ENCODE results near the gene ZNF142. TPM values are rescaled to one million over a fixed set of nuclear protein-coding genes. Genes with fewer than 3 reads are reported as not detected.

The ZNF142 gene
- total RNA-seq, 2 experiments from 2014 or later: 54.2 to 55.4 TPM

DNA sequence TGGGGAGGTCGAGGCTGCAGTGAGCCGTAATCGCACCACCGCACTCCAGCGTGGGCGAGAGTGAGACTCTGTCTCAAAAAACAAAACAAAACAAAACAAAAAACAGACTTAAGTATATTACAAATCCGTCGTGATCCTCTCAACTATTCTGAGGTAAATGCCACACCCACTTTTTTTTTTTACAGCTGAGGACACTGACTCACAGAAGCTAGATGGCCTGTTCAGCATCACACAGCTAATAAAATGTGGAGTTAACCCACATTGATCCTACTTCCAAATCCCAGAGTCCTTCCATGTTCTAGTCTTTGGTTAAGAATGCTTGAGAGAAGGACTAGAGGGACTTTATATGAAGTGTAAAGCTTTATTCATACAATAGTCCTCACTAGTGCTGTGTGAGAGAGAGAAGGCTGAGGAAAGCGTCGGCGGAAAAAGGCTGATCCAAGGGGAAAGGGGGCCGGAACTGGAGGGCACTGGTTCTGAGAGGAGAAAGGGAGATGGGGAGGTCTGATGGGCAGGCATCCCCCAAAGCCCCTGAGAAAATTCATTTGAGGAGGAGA lies 11.8 kb upstream of the ZNF142 start:
- DNase-seq (no peak), ATAC-seq (peak; percentile 7)
- CTCF ChIA-PET: interaction anchor here (0.8 to 4.2 kb wide), 7 partner anchors 10 to 226 kb away, joined by 3 to 31 read pairs (median 4); partner anchors contain the start of genes BCS1L, TTLL4 and ZNF142
- Mint-ChIP-seq H3K4me1 (peaks cover 24% of the 10 kb centered on the region), H3K36me3 (peaks cover 10% of the 10 kb centered on the region), H3K9me3 (ENCODE audit: low read depth) (no peaks in the 10 kb centered on the region), H3K4me3 (peak overlapping the region; percentile 98), H3K27me3 (no peaks in the 10 kb centered on the region), H3K27ac (peak overlapping the region; percentile 91)

DNA sequence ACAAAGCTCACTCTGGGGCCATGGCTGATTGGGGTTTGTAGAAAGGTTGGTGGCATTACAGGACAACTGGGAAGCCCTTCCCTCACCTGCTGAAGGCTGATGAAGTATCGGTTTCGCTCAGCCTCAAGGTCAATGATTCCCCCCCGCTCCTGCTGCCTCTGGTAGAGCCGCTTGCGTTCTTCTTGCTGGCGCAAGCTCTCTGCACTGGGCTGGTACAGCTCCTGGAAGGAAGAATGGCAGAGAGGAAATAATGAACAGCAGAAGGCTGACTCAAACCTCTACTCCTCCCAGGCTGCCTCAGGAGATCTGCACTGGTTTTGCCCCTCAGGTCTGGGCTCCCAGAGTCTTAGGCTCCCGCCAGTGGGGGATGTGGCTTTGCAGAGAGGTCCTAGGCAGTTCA lies 5.2 kb upstream of the ZNF142 start:
- Mint-ChIP-seq H3K27me3 (no peaks in the 10 kb centered on the region), H3K4me3 (no peak overlapping the region), H3K9me3 (ENCODE audit: low read depth) (no peaks in the 10 kb centered on the region), H3K27ac (no peak overlapping the region), H3K4me1 (peaks cover 20% of the 10 kb centered on the region), H3K36me3 (peaks cover 34% of the 10 kb centered on the region)
- CTCF ChIA-PET: interaction anchor here (1.0 kb wide), 1 partner anchor 183 kb away, joined by 3 read pairs; no protein-coding TSS in a partner anchor
- ATAC-seq (no peak), DNase-seq (no peak)

DNA sequence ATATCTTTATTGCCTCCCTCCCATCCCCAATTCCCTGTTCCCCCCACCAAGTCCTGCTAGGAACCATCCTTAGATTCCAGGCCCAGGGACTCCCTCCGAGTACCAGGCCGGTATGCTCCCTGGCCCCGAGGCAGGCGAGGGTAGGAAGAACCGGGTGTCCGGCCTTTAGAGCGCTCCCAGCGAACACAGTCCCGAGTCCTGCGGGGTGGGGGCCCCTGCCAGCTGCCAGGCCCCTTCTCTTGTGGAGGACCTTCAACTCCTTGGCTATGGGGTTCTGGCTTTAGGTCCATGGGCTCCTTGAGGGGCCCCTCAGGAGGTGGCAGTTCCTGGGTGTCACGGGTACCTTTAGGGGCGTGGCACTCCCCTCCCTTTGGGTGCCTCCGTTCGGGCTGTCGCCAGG lies 4.5 kb upstream of the ZNF142 start:
- peaks cover 20% of the 10 kb centered on the region for H3K4me1 Mint-ChIP-seq
- H3K36me3 Mint-ChIP-seq: peaks cover 34% of the 10 kb centered on the region
- DNase-seq: no peak
- H3K27me3 Mint-ChIP-seq: no peaks in the 10 kb centered on the region
- no peak overlapping the region for H3K4me3 Mint-ChIP-seq
- ATAC-seq: no peak
- CTCF ChIA-PET: interaction anchor here (1.0 kb wide), 1 partner anchor 184 kb away, joined by 3 read pairs; no protein-coding TSS in a partner anchor
- no peak overlapping the region for H3K27ac Mint-ChIP-seq
- H3K9me3 Mint-ChIP-seq (ENCODE audit: low read depth): no peaks in the 10 kb centered on the region

DNA sequence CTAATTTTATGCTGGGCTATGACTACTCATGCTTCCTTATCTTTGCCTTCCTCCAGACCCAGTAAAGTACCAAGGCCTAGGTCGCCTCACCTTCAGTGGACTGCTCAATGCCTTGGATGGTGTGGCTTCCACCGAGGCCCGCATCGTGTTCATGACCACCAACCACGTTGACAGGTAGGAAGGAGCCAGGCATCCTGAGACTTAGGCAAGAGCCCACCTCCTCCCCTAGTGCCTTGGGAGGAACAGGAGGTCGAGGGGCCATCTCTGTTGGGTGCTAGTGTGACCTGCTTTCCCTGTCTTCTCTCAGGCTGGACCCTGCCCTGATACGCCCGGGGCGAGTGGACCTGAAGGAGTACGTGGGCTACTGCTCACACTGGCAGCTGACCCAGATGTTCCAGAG lies 3.4 kb upstream of the ZNF142 start:
- no peak for DNase-seq
- CTCF ChIA-PET: interaction anchor here (6.9 kb wide), 1 partner anchor 14 kb away, joined by 40 read pairs; no protein-coding TSS in a partner anchor
- H3K4me1 Mint-ChIP-seq: peaks cover 30% of the 10 kb centered on the region
- no peak overlapping the region for H3K27ac Mint-ChIP-seq
- no peaks in the 10 kb centered on the region for H3K9me3 Mint-ChIP-seq (ENCODE audit: low read depth)
- H3K4me3 Mint-ChIP-seq: no peak overlapping the region
- H3K36me3 Mint-ChIP-seq: peaks cover 34% of the 10 kb centered on the region
- no peaks in the 10 kb centered on the region for H3K27me3 Mint-ChIP-seq
- no peak for ATAC-seq

DNA sequence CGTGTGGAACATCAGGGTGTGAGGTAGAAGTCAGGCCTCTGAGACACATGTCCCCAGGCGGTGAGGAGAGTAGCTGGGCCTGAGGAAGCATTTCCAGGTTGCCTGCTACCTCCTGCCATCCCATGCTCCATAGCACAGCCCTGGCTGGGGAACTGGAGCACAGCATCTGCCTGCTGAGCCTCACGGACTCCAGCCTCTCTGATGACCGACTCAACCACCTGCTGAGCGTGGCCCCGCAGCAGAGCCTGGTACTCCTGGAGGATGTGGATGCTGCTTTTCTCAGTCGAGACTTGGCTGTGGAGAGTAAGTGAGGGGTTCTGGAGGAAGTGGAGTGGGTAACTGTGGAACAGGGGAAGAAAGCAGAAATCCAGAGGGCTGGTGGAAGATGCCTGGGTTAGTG lies 3.0 kb upstream of the ZNF142 start:
- no peak overlapping the region for H3K27ac Mint-ChIP-seq
- H3K4me3 Mint-ChIP-seq: no peak overlapping the region
- H3K4me1 Mint-ChIP-seq: peaks cover 33% of the 10 kb centered on the region
- DNase-seq (no peak), ATAC-seq (no peak)
- peaks cover 34% of the 10 kb centered on the region for H3K36me3 Mint-ChIP-seq
- CTCF ChIA-PET: interaction anchor here (6.9 kb wide), 1 partner anchor 13 kb away, joined by 40 read pairs; no protein-coding TSS in a partner anchor
- H3K27me3 Mint-ChIP-seq: no peaks in the 10 kb centered on the region
- no peaks in the 10 kb centered on the region for H3K9me3 Mint-ChIP-seq (ENCODE audit: low read depth)

DNA sequence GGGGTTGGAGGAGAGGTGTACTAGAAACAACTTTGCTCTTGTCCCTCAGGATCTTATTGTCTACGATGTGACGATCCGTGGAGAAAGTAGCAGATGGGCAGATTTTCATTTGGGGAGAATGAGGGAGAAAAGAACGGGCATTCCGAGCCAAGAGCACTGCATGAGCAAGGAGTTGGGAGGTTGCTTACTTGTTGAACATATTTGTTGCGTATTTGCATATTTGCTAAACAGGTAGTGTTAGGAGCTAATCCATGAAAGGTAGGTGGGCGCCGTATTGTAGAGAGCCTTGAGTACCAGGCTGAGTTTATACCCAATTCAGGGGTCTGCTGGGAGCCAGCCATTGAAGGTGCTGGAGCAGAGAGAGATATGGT lies 550 bp upstream of the ZNF142 start:
- peak overlapping the region; percentile 90 for H3K4me3 Mint-ChIP-seq
- peaks cover 31% of the 10 kb centered on the region for H3K36me3 Mint-ChIP-seq
- H3K9me3 Mint-ChIP-seq (ENCODE audit: low read depth): no peaks in the 10 kb centered on the region
- H3K4me1 Mint-ChIP-seq: peaks cover 38% of the 10 kb centered on the region
- no peak for DNase-seq
- CTCF ChIA-PET: interaction anchor here (0.6 to 6.9 kb wide), 20 partner anchors 7 to 264 kb away, joined by 3 to 82 read pairs (median 6); partner anchors contain the start of genes RNF25, STK36 and TTLL4
- ATAC-seq: no peak
- H3K27me3 Mint-ChIP-seq: no peaks in the 10 kb centered on the region
- H3K27ac Mint-ChIP-seq: peak overlapping the region; percentile 86

DNA sequence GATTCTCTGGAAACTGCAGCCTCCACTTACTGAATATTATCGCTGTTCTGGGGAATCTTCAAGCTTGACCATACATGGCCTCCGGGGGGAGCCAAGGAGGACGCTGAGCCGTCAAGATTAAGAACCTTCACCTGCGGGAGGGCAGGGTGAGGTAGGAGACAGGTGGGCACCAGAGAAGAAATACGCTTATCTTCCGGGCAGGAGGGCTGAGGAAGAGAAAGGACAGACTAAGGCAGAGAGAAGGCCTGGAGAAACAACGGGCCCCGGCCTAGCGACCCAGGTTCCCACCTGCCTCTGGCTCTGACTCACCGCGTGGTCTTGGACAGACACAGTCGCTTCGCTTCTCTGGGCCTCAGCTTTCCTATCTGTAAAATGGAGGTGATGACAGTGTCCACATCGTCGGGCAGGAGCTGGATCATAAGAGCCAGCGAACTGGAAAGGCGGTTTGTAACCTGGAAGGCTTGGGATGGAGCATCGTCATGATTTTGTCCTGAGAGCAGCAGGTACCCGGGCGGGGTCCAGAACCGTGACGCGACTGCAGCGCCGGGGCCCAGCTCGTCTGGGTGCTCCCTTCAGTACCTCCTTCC lies 659 bp downstream of the ZNF142 start:
- Mint-ChIP-seq H3K9me3 (ENCODE audit: low read depth) (no peaks in the 10 kb centered on the region), H3K4me1 (peaks cover 38% of the 10 kb centered on the region), H3K27ac (peak overlapping the region; percentile 86), H3K36me3 (peaks cover 29% of the 10 kb centered on the region), H3K4me3 (peak overlapping the region; percentile 90), H3K27me3 (no peaks in the 10 kb centered on the region)
- DNase-seq (peak; percentile 58), ATAC-seq (peak; percentile 52)
- CTCF ChIA-PET: interaction anchor here (0.6 to 6.9 kb wide), 23 partner anchors 8 to 263 kb away, joined by 3 to 82 read pairs (median 4); partner anchors contain the start of genes RNF25, STK36 and TTLL4

DNA sequence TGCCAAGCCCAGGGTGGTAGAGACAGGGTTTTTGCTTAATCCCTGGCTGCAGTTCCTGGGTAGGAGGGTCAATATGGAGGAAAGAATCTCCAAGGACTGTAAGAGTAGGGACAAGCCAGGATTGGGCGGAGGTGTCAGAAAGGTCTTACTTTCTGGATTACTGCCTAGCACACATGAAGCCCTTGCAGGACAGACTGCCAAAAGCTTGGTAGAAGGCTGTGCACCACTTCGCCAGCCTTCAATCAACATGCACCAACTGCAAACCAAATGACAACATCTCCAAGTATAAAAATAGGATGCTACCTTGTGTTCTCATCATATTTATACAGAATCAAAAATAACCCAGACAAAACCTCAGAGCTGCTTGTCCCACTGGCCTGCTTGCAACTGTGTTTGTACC lies 3.7 kb downstream of the ZNF142 start:
- no peak for DNase-seq
- no peaks in the 10 kb centered on the region for H3K27me3 Mint-ChIP-seq
- CTCF ChIA-PET: interaction anchor here (1.2 kb wide), 1 partner anchor 192 kb away, joined by 3 read pairs; no protein-coding TSS in a partner anchor
- no peaks in the 10 kb centered on the region for H3K9me3 Mint-ChIP-seq (ENCODE audit: low read depth)
- H3K36me3 Mint-ChIP-seq: peaks cover 23% of the 10 kb centered on the region
- no peak for ATAC-seq
- H3K4me3 Mint-ChIP-seq: no peak overlapping the region
- H3K27ac Mint-ChIP-seq: peak overlapping the region; percentile 18
- peaks cover 30% of the 10 kb centered on the region for H3K4me1 Mint-ChIP-seq

DNA sequence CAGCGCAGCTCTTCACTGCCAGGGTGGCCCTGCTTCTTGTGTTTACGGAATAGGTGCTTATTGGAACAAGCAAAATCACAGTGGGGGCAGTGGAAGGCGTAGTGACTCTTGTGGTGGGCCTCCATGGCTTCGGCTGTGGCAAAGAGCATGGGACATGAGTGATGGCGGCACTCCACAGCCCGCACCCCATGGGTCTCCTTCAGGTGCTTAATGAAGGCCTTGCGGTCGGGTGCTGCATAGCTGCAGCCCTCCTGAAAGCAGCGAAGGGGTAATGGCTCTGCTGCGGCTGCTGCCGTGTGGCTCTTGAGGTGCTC lies 10.7 kb downstream of the ZNF142 start:
- CTCF ChIA-PET: interaction anchor here (0.5 to 4.4 kb wide), 8 partner anchors 9 to 204 kb away, joined by 3 to 40 read pairs (median 4); partner anchors contain the start of genes BCS1L, PLCD4, USP37 and ZNF142
- no peaks in the 10 kb centered on the region for H3K9me3 Mint-ChIP-seq (ENCODE audit: low read depth)
- H3K27me3 Mint-ChIP-seq: no peaks in the 10 kb centered on the region
- H3K4me3 Mint-ChIP-seq: no peak overlapping the region
- no peak for ATAC-seq
- H3K4me1 Mint-ChIP-seq: peaks cover 4% of the 10 kb centered on the region
- no peak for DNase-seq
- H3K36me3 Mint-ChIP-seq: peaks cover 36% of the 10 kb centered on the region
- no peak overlapping the region for H3K27ac Mint-ChIP-seq

DNA sequence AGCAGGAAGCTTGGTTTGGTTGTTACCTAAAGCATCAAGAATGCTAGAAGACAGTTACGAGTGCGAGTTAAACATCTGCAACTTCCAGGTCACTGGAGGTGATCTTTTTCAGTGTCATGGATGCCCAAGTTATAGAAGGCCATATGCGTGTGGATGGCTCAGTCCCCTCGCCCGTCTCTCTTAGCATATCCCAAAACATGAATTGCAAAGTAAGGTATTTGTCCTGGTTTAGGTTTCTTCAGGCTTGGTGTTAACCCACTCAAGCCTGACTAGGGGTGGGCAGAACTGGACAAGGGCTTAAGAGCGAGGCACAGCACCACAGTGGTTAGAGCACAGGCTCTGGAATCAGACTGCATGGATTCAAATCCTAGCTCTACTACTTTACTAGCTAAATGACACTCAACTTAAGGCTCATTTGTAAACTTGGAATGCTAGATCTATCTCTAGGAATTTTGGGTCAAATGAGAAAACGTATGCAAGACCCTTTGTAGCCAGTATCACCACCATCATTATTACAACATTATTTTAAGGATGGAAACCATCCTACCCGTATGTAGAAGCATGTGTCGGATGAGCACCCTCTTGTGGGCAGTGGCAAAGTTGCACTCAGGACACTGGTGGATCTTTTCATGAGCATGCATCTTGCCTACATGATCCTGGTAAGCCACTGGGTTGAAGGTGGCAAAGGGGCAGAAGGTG lies 11.2 kb downstream of the ZNF142 start:
- H3K27ac Mint-ChIP-seq: no peak overlapping the region
- H3K27me3 Mint-ChIP-seq: no peaks in the 10 kb centered on the region
- peaks cover 36% of the 10 kb centered on the region for H3K36me3 Mint-ChIP-seq

DNA sequence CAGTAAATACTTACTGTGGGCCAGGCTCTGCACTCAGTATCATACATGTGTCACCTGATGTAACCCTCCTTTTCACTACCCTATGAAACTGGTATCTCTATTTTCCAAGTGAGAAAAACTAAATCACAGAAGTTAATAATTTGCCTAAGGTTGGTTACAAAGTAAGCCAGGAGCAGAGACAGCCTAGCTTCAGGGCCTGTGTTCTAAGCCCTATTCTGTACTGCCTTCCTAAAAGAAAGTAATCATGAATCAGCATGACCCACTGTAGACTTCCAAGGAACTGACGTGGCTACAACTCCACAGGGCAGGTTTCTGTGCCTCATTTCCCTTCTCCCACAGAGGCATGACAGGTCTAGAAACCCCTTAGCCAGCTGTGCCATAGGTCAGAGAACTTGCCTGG lies 14.3 kb downstream of the ZNF142 start:
- CTCF ChIA-PET: interaction anchor here (3.1 kb wide), 1 partner anchor 14 kb away, joined by 11 read pairs; the partner anchor contains the start of genes BCS1L and ZNF142
- Mint-ChIP-seq H3K27ac (no peak overlapping the region), H3K36me3 (peaks cover 38% of the 10 kb centered on the region), H3K27me3 (no peaks in the 10 kb centered on the region), H3K9me3 (ENCODE audit: low read depth) (no peaks in the 10 kb centered on the region), H3K4me3 (no peak overlapping the region), H3K4me1 (peaks cover 4% of the 10 kb centered on the region)
- ATAC-seq (no peak), DNase-seq (no peak)

More for the DNA sequence above, 11.2 kb downstream of the ZNF142 start:
- Mint-ChIP-seq H3K4me1 (peaks cover 4% of the 10 kb centered on the region), H3K9me3 (ENCODE audit: low read depth) (no peaks in the 10 kb centered on the region), H3K4me3 (no peak overlapping the region)
- DNase-seq (peak; percentile 72), ATAC-seq (peak; percentile 81)
- CTCF ChIA-PET: interaction anchor here (0.5 to 4.4 kb wide), 12 partner anchors 9 to 205 kb away, joined by 3 to 40 read pairs (median 4); partner anchors contain the start of genes BCS1L, PLCD4, USP37 and ZNF142

DNA sequence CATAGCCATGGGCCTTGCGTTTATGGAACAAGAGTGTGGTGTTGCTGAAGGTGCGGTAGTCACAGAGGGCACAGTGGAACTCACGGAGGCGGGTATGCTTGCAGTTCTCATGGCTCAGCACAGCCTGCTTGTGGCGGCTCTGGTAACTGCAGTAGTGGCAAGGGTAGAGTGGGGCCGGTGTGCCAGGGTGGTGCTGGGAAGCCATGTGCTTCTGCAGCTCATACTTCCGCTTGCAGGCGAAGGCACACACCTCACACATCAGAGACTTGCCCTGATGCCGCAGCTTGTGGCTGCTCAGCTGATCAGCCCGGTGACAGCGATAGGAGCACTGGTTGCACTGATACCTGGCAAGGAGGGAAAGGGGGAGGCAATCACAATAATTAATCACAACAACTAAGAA lies 14.7 kb downstream of the ZNF142 start:
- CTCF ChIA-PET: interaction anchor here (0.7 to 3.1 kb wide), 2 partner anchors 14 to 38 kb away, joined by 3 to 11 read pairs; partner anchors contain the start of genes BCS1L and ZNF142
- ATAC-seq (no peak), DNase-seq (no peak)
- H3K36me3 Mint-ChIP-seq: peaks cover 41% of the 10 kb centered on the region
- H3K27ac Mint-ChIP-seq: no peak overlapping the region
- no peaks in the 10 kb centered on the region for H3K9me3 Mint-ChIP-seq (ENCODE audit: low read depth)
- no peak overlapping the region for H3K4me3 Mint-ChIP-seq
- no peaks in the 10 kb centered on the region for H3K27me3 Mint-ChIP-seq
- peaks cover 4% of the 10 kb centered on the region for H3K4me1 Mint-ChIP-seq

DNA sequence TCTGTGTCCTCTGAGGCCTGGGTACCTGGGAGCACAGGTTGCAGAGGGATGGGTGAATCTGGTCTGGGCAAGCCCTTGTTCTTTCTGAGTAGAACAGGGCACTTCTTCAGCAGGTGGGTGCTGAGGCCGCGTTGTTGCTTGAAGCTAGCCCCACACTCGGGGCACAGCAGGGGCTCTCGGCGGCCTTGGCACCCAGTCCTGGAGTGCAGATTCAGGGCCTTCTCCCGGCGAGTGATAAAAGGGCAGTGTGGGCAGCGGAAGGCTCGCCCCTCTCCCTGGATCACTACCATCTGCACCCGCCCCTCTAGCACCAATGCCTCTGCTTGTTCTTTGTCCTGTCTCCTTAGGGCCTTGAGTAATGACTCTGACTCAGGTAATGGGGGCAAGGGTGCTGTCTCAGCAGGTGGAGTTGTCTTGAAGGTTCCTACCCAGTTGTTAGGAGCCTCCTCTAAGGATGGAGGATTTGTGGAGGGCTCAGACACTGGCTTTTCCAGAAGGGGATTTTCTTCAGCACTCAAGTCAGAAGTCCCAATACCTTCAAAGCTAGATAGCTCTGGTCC lies 15.6 kb downstream of the ZNF142 start:
- Mint-ChIP-seq H3K4me3 (no peak overlapping the region), H3K27ac (no peak overlapping the region), H3K4me1 (peaks cover 4% of the 10 kb centered on the region), H3K27me3 (no peaks in the 10 kb centered on the region), H3K36me3 (peaks cover 40% of the 10 kb centered on the region), H3K9me3 (ENCODE audit: low read depth) (no peaks in the 10 kb centered on the region)
- ATAC-seq: no peak
- CTCF ChIA-PET: interaction anchor here (0.7 to 3.1 kb wide), 2 partner anchors 15 to 37 kb away, joined by 3 to 11 read pairs; partner anchors contain the start of genes BCS1L and ZNF142
- no peak for DNase-seq

Measured in activated CD8-positive, alpha-beta memory T cell treated with anti-CD3 and anti-CD28 coated beads, Interleukin-2, amount 10 ng/mL, durations not matched to agents 7 days and 5 days (primary cell).